ENCODE measurements around the gene POTEE. TPM values are rescaled to one million over a fixed set of nuclear protein-coding genes. Genes with fewer than 3 reads are reported as not detected.

POTEE gene
- not detected in 2 replicates for polyA plus RNA-seq

GRCh38 chr2:131209030-131209772 is at the start of gene POTEE:
POTEE (plus strand) TSS chr2:131209536; CDS start chr2:131218403, 8,867 bp downstream.

Other genes with a start within 250 kb of the POTEE start
- 13.4 and 17.4 TPM in 2 replicates for gene FAM168B, start 116.1 kb upstream of the POTEE start, polyA plus RNA-seq
- gene PLEKHB2, start 104.2 kb upstream of the POTEE start, polyA plus RNA-seq: 101 and 114 TPM in 2 replicates
- gene RAB6D, start 154.6 kb downstream of the POTEE start, polyA plus RNA-seq: 0.24 and 1.7 TPM in 2 replicates

All from Purkinje cell (primary cell).